ENCODE results near the gene PHETA2. TPM values are rescaled to one million over a fixed set of nuclear protein-coding genes. Genes with fewer than 3 reads are reported as not detected.

PHETA2 gene
- total and polyA plus RNA-seq, 3 donors from 2014 or later: 2.8 to 5.5 (median 3.8) TPM

DNA sequence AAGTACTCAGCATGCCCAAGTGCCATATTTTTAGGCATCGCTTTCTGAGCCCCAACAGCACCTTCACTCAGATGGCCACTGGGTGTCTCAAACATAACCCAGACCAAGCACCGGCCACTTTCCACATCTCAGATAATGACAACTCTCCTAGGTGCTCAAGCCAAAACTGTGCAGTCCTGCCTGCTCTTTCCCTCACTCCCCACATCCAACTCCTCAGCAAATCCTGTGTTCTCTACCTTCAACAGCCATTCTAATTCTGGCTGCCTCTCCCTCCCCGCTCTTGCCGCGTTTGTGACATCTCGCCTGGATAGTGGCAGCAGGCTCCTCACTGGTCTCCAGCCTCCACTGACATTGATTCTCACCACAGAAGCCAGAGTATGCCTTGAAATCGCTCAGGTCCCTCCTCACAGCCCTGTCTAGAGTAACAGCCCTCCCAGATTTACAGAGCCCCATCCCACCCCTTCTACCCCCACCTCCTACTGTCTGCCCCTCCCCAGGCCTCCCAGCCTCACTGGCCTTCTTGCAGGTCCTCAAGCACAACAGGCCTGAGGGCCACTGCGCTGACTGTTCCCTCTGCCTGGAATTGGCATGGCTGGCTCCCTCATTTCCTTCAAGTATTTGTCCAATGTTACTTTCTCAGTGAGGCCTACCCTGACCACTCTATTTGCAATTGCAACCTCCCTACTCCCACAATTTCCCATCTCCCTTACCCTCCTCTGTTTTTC is 1.3 kb upstream of the PHETA2 start:
- no peaks in the 10 kb centered on the region for H3K36me3 ChIP-seq (ENCODE audit: low read depth, missing control alignments)
- no peaks in the 10 kb centered on the region for H3K27me3 ChIP-seq
- no peak for DNase-seq
- peaks cover 24% of the 10 kb centered on the region for H3K4me1 ChIP-seq
- WGBS, 2 donors: 83 to 87% methylated on average over 8 of the region's 8 CpGs
- intact Hi-C loops (cut with DNase I; ENCODE audit: low total_unique reads): no loop called here
- TF ChIP-seq POLR2A (IDR thresholded peaks at IDR 0.05): no peak
- TF ChIP-seq CTCF (IDR thresholded peaks at IDR 0.05): no peak
- H3K4me3 ChIP-seq: no peak overlapping the region
- H3K27ac ChIP-seq: no peak overlapping the region
- H3K9me3 ChIP-seq: no peaks in the 10 kb centered on the region

DNA sequence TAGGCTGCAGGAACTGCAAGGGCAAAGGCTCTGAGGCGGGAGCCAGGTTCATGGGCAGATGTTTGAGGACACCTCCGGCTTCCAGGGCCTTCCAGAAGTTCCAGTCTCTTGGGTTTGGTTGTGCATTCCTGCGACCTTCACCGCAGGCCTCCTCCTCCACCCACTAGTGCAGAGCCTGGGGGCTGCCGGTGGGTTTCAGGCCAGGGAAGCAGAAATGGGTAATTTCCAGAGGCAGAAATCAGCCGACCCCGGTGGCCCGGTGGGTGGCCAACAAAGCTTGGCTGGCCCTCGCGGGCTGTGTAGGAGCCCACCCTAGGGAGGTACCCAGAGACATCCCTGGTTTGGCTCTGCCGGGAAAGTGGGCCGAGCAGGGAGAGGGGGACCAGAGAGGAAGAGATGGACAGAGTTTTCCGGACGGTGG is 417 bp upstream of the PHETA2 start:
- Histone ChIP-seq H3K4me1 (peaks cover 31% of the 10 kb centered on the region), H3K9me3 (no peaks in the 10 kb centered on the region), H3K27me3 (no peaks in the 10 kb centered on the region), H3K4me3 (peak overlapping the region; percentile 61 to 74), H3K27ac (peak overlapping the region; percentile 86 to 88), H3K36me3 (ENCODE audit: low read depth, missing control alignments) (no peaks in the 10 kb centered on the region)
- intact Hi-C loops (cut with DNase I; ENCODE audit: low total_unique reads): no loop called here
- 43 to 53% methylated on average over 7 to 12 of the region's 14 CpGs for WGBS, 2 donors
- no peak for TF ChIP-seq CTCF (IDR thresholded peaks at IDR 0.05)
- TF ChIP-seq POLR2A (IDR thresholded peaks at IDR 0.05): no peak
- DNase-seq: no peak

DNA sequence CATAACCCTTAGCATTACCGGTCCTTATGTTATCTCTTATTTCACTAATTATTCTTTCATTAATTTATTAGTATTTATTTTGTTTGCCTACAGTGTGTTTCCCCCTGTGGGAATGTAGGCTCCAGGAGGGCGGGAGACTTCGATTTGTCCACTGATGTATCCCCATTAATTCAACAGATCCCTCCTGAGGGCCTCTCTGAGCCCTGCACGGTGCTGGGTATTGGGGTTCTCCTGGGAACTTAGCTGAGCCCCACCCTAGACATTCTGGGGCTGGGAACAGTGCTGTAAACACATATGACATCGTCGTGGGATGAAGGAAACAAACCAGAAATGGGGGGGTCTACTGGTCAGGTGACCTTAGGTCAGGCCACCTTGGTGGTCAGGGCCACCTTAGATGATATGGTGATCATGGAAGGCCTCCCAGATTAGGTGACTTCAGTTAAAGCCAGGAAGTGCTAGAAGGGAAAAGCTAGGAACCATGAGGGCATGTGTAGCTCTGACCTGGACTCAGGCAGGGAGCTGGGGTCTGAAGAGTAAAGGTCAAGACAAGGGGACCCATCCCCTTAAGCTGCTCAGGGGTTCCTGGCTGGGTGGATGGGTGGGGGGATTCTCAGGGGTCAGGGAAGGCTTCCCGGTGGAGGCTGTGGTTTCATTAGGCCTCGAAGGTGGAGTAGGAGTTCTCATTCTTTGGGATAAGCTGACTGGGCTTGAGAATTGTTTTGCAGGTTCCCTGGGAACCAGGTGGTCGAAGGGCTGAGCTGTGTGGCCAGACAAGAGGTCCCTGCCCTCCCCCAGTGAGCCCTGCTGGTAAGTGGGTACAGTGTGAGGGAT is 1.0 kb downstream of the PHETA2 start:
- peak; percentile 8 for DNase-seq
- peak overlapping the region; percentile 86 to 88 for H3K27ac ChIP-seq
- TF ChIP-seq POLR2A (IDR thresholded peaks at IDR 0.05) (no peak), CTCF (IDR thresholded peaks at IDR 0.05) (no peak)
- H3K36me3 ChIP-seq (ENCODE audit: low read depth, missing control alignments): no peaks in the 10 kb centered on the region
- H3K27me3 ChIP-seq: no peaks in the 10 kb centered on the region
- intact Hi-C loops (cut with DNase I; ENCODE audit: low total_unique reads): no loop called here
- H3K4me1 ChIP-seq: peaks cover 36% of the 10 kb centered on the region
- 64 to 65% methylated on average over 8 to 9 of the region's 9 CpGs for WGBS, 2 donors
- H3K4me3 ChIP-seq: peak overlapping the region; percentile 61 to 74
- no peaks in the 10 kb centered on the region for H3K9me3 ChIP-seq

- no peak overlapping the region for H3K27ac ChIP-seq
- no peaks in the 10 kb centered on the region for H3K36me3 ChIP-seq (ENCODE audit: low read depth, missing control alignments)
- H3K9me3 ChIP-seq: no peaks in the 10 kb centered on the region
- peak; percentile 11 for DNase-seq
- TF ChIP-seq POLR2A (IDR thresholded peaks at IDR 0.05): no peak
- TF ChIP-seq CTCF (IDR thresholded peaks at IDR 0.05): no peak
- WGBS, 2 donors: 87% methylated on average over 17 to 20 of the region's 20 CpGs
- peaks cover 29% of the 10 kb centered on the region for H3K4me1 ChIP-seq
- no peak overlapping the region for H3K4me3 ChIP-seq
- intact Hi-C loops (cut with DNase I; ENCODE audit: low total_unique reads): no loop called here
- no peaks in the 10 kb centered on the region for H3K27me3 ChIP-seq
Observed at GRCh38 chr22:42076764-42077485, 2.9 kb downstream of the PHETA2 start.

Data from testis (tissue), 3 donors.